ENCODE results near the gene FGF6.
A peak's percentile ranks its signal among the peaks of the same experiment; 100 is the strongest.

Gene FGF6

DNA sequence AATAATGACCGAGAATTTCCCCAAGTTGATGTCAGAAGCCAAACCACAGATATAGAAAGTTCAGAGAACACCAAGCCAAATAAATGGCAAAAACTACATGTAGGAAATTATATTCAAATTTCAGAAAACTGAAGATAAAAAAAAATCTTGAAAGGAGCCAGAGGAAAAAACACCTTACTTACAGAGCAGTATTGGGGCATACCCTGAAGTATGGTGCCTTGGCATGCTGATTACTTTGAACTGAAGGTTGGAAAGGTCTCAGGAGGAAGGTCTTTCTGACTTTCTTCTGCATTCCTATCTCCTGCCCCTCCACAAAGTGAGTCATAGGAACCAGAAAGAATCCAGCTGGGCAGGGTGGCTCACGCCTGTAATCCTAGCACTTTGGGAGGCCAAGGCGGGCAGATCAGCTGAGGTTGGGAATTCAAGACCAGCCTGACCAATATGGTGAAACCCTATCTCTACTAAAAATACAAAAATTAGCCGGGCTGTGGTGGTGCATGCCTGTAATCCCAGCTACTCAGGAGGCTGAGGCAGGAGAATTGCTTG, 8.8 kb upstream of the FGF6 start:
- TF ChIP-seq CTCF (IDR thresholded peaks at IDR 0.05; ENCODE audit: low read depth, low read length, missing control alignments), result no peak

GRCh38 chr12:4451694-4452093, 6.1 kb upstream of the FGF6 start:
- no peak overlapping the region for H3K4me3 ChIP-seq (replicated peaks; ENCODE audit: low read depth, low read length)
- TF ChIP-seq CTCF (IDR thresholded peaks at IDR 0.05; ENCODE audit: low read depth, low read length, missing control alignments), result no peak
- DNase-seq (ENCODE audit: extremely low read depth, low read depth), result no peak

More for the DNA sequence above, 8.8 kb upstream of the FGF6 start:
- H3K4me3 ChIP-seq (replicated peaks; ENCODE audit: low read depth, low read length), result no peak overlapping the region
- DNase-seq (ENCODE audit: extremely low read depth, low read depth), result no peak

GRCh38 chr12:4450551-4451112, 5.0 kb upstream of the FGF6 start:
- no peak for DNase-seq (ENCODE audit: extremely low read depth, low read depth)
- TF ChIP-seq CTCF (IDR thresholded peaks at IDR 0.05; ENCODE audit: low read depth, low read length, missing control alignments), result no peak
- no peak overlapping the region for H3K4me3 ChIP-seq (replicated peaks; ENCODE audit: low read depth, low read length)

GRCh38 chr12:4449851-4450221, 4.2 kb upstream of the FGF6 start:
- peak; percentile 11 for DNase-seq (ENCODE audit: extremely low read depth, low read depth)
- TF ChIP-seq CTCF (IDR thresholded peaks at IDR 0.05; ENCODE audit: low read depth, low read length, missing control alignments), result no peak
- H3K4me3 ChIP-seq (replicated peaks; ENCODE audit: low read depth, low read length), result no peak overlapping the region

GRCh38 chr12:4448943-4449850, 3.6 kb upstream of the FGF6 start:
- H3K4me3 ChIP-seq (replicated peaks; ENCODE audit: low read depth, low read length), result no peak overlapping the region
- no peak for DNase-seq (ENCODE audit: extremely low read depth, low read depth)
- TF ChIP-seq CTCF (IDR thresholded peaks at IDR 0.05; ENCODE audit: low read depth, low read length, missing control alignments), result no peak

DNA sequence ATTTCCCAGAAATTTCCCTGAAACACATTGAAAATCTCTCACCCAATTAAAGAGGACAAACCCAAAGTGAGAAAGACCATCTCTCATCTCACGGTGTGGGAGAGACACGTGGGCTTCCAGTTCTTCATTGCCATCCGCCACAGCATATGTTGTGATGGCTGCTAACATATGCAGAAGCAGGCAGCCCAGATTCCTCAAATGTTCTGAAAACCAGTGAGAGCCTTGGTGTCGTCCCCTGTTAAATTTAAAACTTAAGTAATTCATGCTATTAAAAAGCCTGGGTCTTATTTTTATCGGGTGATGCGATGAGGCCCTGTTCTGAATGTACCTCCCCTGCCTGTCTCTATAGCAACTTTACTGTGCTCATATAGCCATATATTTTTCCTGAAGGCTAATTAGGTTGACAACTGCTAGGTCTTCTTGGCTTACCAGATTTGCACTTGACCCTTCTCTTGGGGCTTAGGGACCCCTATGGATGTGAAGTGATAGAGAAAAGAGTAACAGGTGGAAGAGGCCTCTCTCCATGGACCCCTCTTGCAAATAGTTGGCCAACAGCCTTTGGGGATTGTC, 2.8 kb upstream of the FGF6 start:
- TF ChIP-seq CTCF (IDR thresholded peaks at IDR 0.05; ENCODE audit: low read depth, low read length, missing control alignments), result no peak
- H3K4me3 ChIP-seq (replicated peaks; ENCODE audit: low read depth, low read length), result no peak overlapping the region
- DNase-seq (ENCODE audit: extremely low read depth, low read depth), result no peak

Measured in HFF-Myc (cell line).